CD4-positive, CD25-positive, alpha-beta regulatory T cell (primary cell): ENCODE data around the gene WASHC3. TPM values are rescaled to one million over a fixed set of nuclear protein-coding genes. Genes with fewer than 3 reads are reported as not detected.

Source experiments
- ATAC-seq, 2 donors: fragments of 150-1000 bp; cut with Tn5 transposase; one replicate each; pipeline ENCODE4 v1.10.0; 2021; ENCODE audit warnings: low read depth in 2 of 2, moderate number of reproducible peaks in 2 of 2, moderate library complexity in 1 of 2
- DNase-seq, 3 donors: peaks; one replicate each; pipeline versions ENCODE4 v3.0.0 to v3.0.0-alpha.2; 2012 to 2022; ENCODE audit warnings: mixed read lengths in 1 of 3
- H3K27ac ChIP-seq: one replicate; pipeline ENCODE4 v1.7.0; 2013; ENCODE audit warnings: mild to moderate bottlenecking, low read length; ENCODE audit not compliant: insufficient read depth, poor library complexity, severe bottlenecking
- H3K27me3 ChIP-seq: one replicate; pipeline ENCODE4 v1.7.0; 2013; ENCODE audit warnings: low read length; ENCODE audit not compliant: control insufficient read depth, insufficient read depth
- H3K36me3 ChIP-seq: one replicate; pipeline ENCODE4 v1.7.0; 2013; ENCODE audit warnings: mild to moderate bottlenecking, low read length, moderate library complexity; ENCODE audit not compliant: control insufficient read depth, insufficient read depth
- H3K4me1 ChIP-seq: 2 replicates; pipeline ENCODE4 v1.7.0; 2013; ENCODE audit warnings: mild to moderate bottlenecking, low read length; ENCODE audit not compliant: insufficient read depth, control insufficient read depth, poor library complexity, severe bottlenecking
- H3K4me3 ChIP-seq: one replicate; pipeline ENCODE4 v1.7.0; 2013; ENCODE audit warnings: low read depth, mild to moderate bottlenecking, low read length, moderate library complexity
- H3K9me3 ChIP-seq, 2 experiments: 1 replicate in 1 of 2; 2 replicates in 1 of 2; pipeline ENCODE4 v1.7.0; 2013; ENCODE audit warnings: low read length in 2 of 2, mild to moderate bottlenecking in 1 of 2, moderate library complexity in 1 of 2; ENCODE audit not compliant: control insufficient read depth in 2 of 2
- H3K27ac Mint-ChIP-seq, 3 donors: one replicate each; pipeline ENCODE4 v1.8.0; 2020 to 2022; ENCODE audit warnings: mild to moderate bottlenecking in 3 of 3, mixed read lengths in 3 of 3, moderate library complexity in 2 of 3
- H3K27me3 Mint-ChIP-seq: one replicate; pipeline ENCODE4 v1.8.0; 2022; ENCODE audit warnings: mild to moderate bottlenecking, mixed read lengths
- H3K36me3 Mint-ChIP-seq: one replicate; pipeline ENCODE4 v1.8.0; 2020; ENCODE audit warnings: mixed read lengths
- H3K4me1 Mint-ChIP-seq, 4 donors: one replicate each; pipeline ENCODE4 v1.8.0; 2020 to 2022; ENCODE audit warnings: mixed read lengths in 4 of 4, mild to moderate bottlenecking in 1 of 4
- H3K4me3 Mint-ChIP-seq, 4 donors: one replicate each; pipeline ENCODE4 v1.8.0; 2020 to 2022; ENCODE audit warnings: mild to moderate bottlenecking in 4 of 4, mixed read lengths in 4 of 4, moderate library complexity in 3 of 4
- H3K9me3 Mint-ChIP-seq, 7 donors: one replicate each; pipeline ENCODE4 v1.8.0; 2020 to 2022; ENCODE audit warnings: mixed read lengths in 7 of 7, mild to moderate bottlenecking in 3 of 7, moderate library complexity in 2 of 7
- polyA plus RNA-seq, 4 donors: library from polyadenylated mRNA; unstranded; fragments of 300-500 nt; fragmentation: Illumina TruSeq; gene quantifications; one replicate each; pipeline ENCODE4 v1.2.3, GENCODE V29; 2021
- total RNA-seq: library from RNA; stranded (reverse); gene quantifications from one replicate; pipeline ENCODE4 v1.2.3, GENCODE V29; 2022

The WASHC3 gene
- total and polyA plus RNA-seq, 5 donors from 2014 or later: 50.7 to 168 (median 140) TPM

- peaks cover 18 to 57% (median 43%) of the 10 kb centered on the region in 4 donors for H3K4me1 Mint-ChIP-seq
- DNase-seq: peak; percentile 15 to 65 (median 43)
- H3K36me3 ChIP-seq: peaks cover 9% of the 10 kb centered on the region
- H3K27ac ChIP-seq: peak overlapping the region; percentile 97
- H3K4me3 Mint-ChIP-seq: peak overlapping the region; percentile 94 to 99 (median 98)
- H3K27ac Mint-ChIP-seq: peak overlapping the region; percentile 98 to 100 (median 99)
- no peaks in the 10 kb centered on the region for H3K9me3 ChIP-seq
- H3K36me3 Mint-ChIP-seq: peaks cover 22% of the 10 kb centered on the region
- H3K4me1 ChIP-seq: peaks cover 34% of the 10 kb centered on the region
- H3K27me3 Mint-ChIP-seq: no peaks in the 10 kb centered on the region
- peak; percentile 6 to 15 for ATAC-seq
- no peaks in the 10 kb centered on the region for H3K9me3 Mint-ChIP-seq
- H3K4me3 ChIP-seq: peak overlapping the region; percentile 93
- no peaks in the 10 kb centered on the region for H3K27me3 ChIP-seq
These were observed 663 bp downstream of the WASHC3 start for GRCh38 chr12:102061096-102061559.

GRCh38 chr12:102059343-102059742, 2.4 kb downstream of the WASHC3 start:
- Histone ChIP-seq H3K4me3 (peak overlapping the region; percentile 61), H3K4me1 (peaks cover 34% of the 10 kb centered on the region), H3K9me3 (no peaks in the 10 kb centered on the region), H3K27ac (peak overlapping the region; percentile 97), H3K36me3 (peaks cover 23% of the 10 kb centered on the region), H3K27me3 (no peaks in the 10 kb centered on the region)
- DNase-seq (peak; percentile 16 to 87 (median 62)), ATAC-seq (peak; percentile 72 to 74)
- H3K9me3 Mint-ChIP-seq: peaks cover 0 to 4% (median 0%) of the 10 kb centered on the region in 7 donors
- H3K27me3 Mint-ChIP-seq: no peaks in the 10 kb centered on the region
- H3K36me3 Mint-ChIP-seq: peaks cover 34% of the 10 kb centered on the region
- peaks cover 26 to 66% (median 54%) of the 10 kb centered on the region in 4 donors for H3K4me1 Mint-ChIP-seq
- peak overlapping the region; percentile 88 to 100 (median 89) for H3K27ac Mint-ChIP-seq
- peak overlapping the region; percentile 60 to 92 (median 76) for H3K4me3 Mint-ChIP-seq

GRCh38 chr12:102054345-102054744, 7.4 kb downstream of the WASHC3 start:
- Histone ChIP-seq H3K27me3 (no peaks in the 10 kb centered on the region), H3K36me3 (peaks cover 58% of the 10 kb centered on the region), H3K4me1 (peaks cover 21% of the 10 kb centered on the region), H3K27ac (peak overlapping the region; percentile 17), H3K4me3 (no peak overlapping the region), H3K9me3 (no peaks in the 10 kb centered on the region)
- DNase-seq (no peak), ATAC-seq (no peak)
- Mint-ChIP-seq H3K27ac (peak overlapping the region in 2 of 3 donors; percentile 25 to 60), H3K9me3 (peaks cover 0 to 4% (median 0%) of the 10 kb centered on the region in 7 donors), H3K4me3 (peak overlapping the region in 1 of 4 donors; percentile 51), H3K27me3 (no peaks in the 10 kb centered on the region), H3K36me3 (peaks cover 57% of the 10 kb centered on the region), H3K4me1 (peaks cover 44 to 70% (median 56%) of the 10 kb centered on the region in 4 donors)

- ATAC-seq (no peak), DNase-seq (no peak)
- Mint-ChIP-seq H3K36me3 (peaks cover 58% of the 10 kb centered on the region), H3K4me3 (no peak overlapping the region), H3K27me3 (no peaks in the 10 kb centered on the region), H3K4me1 (peaks cover 36 to 66% (median 48%) of the 10 kb centered on the region in 4 donors), H3K9me3 (peaks cover 0 to 4% (median 0%) of the 10 kb centered on the region in 7 donors), H3K27ac (no peak overlapping the region)
- H3K4me1 ChIP-seq: peaks cover 14% of the 10 kb centered on the region
- no peaks in the 10 kb centered on the region for H3K9me3 ChIP-seq
- no peak overlapping the region for H3K27ac ChIP-seq
- no peaks in the 10 kb centered on the region for H3K27me3 ChIP-seq
- H3K4me3 ChIP-seq: no peak overlapping the region
- peaks cover 71% of the 10 kb centered on the region for H3K36me3 ChIP-seq
These were observed 8.8 kb downstream of the WASHC3 start for GRCh38 chr12:102053062-102053349.

- Mint-ChIP-seq H3K27ac (no peak overlapping the region), H3K36me3 (peaks cover 52% of the 10 kb centered on the region), H3K27me3 (no peaks in the 10 kb centered on the region), H3K9me3 (peaks cover 0 to 4% (median 0%) of the 10 kb centered on the region in 7 donors), H3K4me3 (no peak overlapping the region), H3K4me1 (peaks cover 36 to 63% (median 43%) of the 10 kb centered on the region in 4 donors)
- ATAC-seq (no peak), DNase-seq (no peak)
- Histone ChIP-seq H3K4me1 (peaks cover 9% of the 10 kb centered on the region), H3K27me3 (no peaks in the 10 kb centered on the region), H3K36me3 (peaks cover 72% of the 10 kb centered on the region), H3K9me3 (no peaks in the 10 kb centered on the region), H3K4me3 (no peak overlapping the region), H3K27ac (no peak overlapping the region)
These were observed 9.4 kb downstream of the WASHC3 start for GRCh38 chr12:102052192-102053061.

GRCh38 chr12:102051431-102051965, 10.3 kb downstream of the WASHC3 start:
- Mint-ChIP-seq H3K4me3 (no peak overlapping the region), H3K27me3 (no peaks in the 10 kb centered on the region), H3K36me3 (peaks cover 45% of the 10 kb centered on the region), H3K27ac (peak overlapping the region in 1 of 3 donors; percentile 64), H3K9me3 (peaks cover 0 to 4% (median 0%) of the 10 kb centered on the region in 7 donors), H3K4me1 (peaks cover 30 to 57% (median 36%) of the 10 kb centered on the region in 4 donors)
- DNase-seq: peak in 1 of 3 donors; percentile 10
- Histone ChIP-seq H3K4me1 (peaks cover 8% of the 10 kb centered on the region), H3K27me3 (no peaks in the 10 kb centered on the region), H3K4me3 (no peak overlapping the region), H3K36me3 (peaks cover 81% of the 10 kb centered on the region), H3K27ac (no peak overlapping the region), H3K9me3 (no peaks in the 10 kb centered on the region)
- ATAC-seq: no peak

GRCh38 chr12:102050660-102051430, 10.9 kb downstream of the WASHC3 start:
- DNase-seq: no peak
- ATAC-seq: no peak
- H3K36me3 ChIP-seq: peaks cover 80% of the 10 kb centered on the region
- H3K27ac ChIP-seq: no peak overlapping the region
- no peak overlapping the region for H3K4me3 ChIP-seq
- Mint-ChIP-seq H3K27ac (peak overlapping the region; percentile 18 to 77 (median 64)), H3K9me3 (peaks cover 0 to 4% (median 0%) of the 10 kb centered on the region in 7 donors), H3K27me3 (no peaks in the 10 kb centered on the region), H3K36me3 (peaks cover 40% of the 10 kb centered on the region), H3K4me3 (no peak overlapping the region), H3K4me1 (peaks cover 26 to 51% (median 33%) of the 10 kb centered on the region in 4 donors)
- H3K27me3 ChIP-seq: no peaks in the 10 kb centered on the region
- H3K4me1 ChIP-seq: peaks cover 8% of the 10 kb centered on the region
- H3K9me3 ChIP-seq: no peaks in the 10 kb centered on the region
